Measurements from ENCODE around the gene FYB1.

FYB1 gene

DNA sequence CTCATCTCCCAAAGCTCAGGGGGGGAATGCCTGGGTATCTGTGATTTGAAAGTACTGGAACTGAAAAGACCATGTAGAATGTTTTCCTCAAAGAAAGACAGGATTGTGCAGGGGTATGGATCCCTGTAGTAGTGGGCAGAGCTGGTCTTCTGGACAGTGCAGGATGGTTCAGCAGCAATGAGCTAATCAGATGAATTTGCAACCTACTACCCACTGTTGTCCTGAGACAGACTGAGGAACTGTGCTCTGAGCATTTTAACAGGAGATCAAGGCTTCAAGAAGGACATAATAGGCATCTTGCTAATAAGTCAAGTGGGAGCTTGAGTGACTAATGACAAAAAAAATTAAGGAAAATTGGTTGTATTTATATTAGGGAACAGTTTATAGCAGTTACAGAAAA is 61.7 kb downstream of the FYB1 start:
- DNase-seq: no peak

DNA sequence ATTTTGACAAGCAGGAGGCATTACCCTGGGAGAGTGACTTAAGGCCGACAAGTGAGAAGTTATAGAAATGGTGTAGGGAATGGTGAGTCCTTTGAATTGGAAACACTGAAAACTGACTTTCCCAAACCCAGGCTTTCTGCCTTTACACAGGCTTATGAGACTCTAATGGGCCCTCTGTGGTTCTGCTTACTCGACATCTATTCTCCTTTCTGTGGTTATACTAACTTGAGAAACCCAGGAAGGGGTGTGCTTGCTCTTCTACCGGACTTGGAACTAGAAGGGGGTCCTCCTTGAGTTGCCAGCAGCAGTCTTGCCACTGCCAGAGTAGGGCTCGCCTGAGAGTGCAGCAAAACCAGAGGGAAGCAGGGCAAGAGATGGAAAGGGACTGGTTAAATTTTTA is 63.3 kb downstream of the FYB1 start:
- DNase-seq: no peak

DNA sequence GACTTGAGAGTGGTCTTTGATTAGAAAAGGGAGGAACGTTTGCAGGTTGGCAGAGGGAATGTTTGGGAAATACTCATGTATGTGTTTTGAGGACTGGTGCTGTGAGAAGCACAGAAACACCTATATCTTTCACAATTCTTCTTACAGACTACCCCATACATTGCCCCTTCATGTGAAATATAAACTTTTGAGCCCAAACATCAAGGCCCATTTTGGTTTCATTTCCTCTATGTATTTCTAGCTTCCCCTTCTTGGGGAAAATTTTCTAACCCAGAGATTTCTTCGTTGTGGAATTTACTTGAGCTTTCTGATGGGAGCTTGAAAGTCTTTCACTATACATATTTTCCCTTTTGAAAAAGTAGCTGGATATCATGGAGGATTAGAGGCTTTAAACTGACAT is 67.6 kb downstream of the FYB1 start:
- DNase-seq: peak; percentile 91

DNA sequence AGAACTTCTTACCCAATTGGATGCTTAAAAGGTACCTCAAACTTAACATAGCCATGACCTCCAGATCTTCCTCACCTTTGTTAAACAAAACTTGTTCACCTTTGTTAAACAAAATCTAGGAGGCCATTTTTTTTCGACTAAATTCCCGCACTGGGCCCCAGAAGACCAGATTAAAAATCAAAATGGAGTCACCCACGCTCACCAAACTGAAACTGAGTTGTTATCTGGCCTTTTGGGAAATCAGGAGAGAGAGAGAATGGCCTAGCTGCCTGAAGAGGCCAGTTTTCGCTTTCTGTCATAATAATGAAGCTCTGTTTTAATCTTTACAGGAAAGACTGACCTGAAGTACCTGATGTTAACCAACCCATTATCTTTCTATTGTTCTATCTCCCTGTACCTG is 69.4 kb downstream of the FYB1 start:
- no peak for DNase-seq

DNA sequence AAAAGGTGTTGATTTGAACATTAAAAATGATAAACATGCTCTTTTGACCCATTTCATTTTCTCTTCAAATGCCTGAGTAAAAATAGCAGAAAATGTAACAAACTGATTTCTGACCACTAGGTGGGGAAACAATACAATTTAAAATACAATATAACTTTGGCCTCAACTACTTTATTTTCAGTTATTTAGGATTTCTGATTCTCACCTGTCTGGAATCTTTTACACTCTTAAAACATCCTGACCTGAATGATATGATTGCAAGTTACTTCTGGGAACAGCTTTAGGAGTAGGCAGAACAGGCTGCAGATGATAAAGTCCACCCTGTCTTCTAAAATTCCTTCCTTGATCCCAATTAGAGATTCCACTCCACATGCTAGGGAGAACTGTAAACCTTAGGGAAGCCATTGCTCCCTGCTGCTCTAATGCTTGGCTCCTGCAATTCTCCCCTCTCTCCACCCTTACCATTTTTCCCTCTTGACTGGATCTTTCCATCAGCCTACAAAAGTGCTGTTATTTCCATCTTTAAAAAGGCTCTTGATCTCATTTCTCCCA is 70.3 kb downstream of the FYB1 start:
- peak; percentile 27 for DNase-seq

DNA sequence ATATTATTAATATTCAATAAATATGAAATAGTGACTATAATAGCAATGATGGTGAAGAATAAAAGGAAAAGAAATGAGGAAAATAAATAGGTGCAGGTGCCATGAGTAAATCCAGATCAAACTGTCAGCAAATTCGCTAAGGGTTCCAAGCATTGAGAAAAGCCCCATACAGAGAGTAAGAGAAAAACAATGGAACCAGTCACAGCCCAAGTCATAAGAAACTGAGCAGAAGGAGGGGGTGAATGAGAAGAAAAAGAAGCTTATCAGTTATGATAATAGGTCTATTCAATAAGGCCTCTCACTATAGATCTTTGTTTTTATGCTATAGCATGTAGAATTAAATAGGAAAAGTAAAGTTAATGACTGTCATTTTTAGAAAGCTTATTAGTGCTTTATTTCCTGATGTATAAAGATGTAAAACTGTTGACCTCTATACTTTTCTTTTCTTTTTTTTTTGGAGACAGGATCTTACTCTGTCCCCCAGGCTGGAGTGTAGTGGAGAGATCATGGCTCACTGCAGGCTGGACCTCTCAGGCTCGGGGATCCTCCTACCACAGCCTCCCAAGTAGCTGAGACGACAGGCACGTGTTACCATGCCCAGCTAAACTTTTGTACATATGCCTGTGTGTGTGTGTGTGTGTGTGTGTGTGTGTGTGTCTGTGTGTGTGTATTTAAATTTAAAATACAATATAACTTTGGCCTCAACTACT is 72.4 kb downstream of the FYB1 start:
- no peak for DNase-seq

DNA sequence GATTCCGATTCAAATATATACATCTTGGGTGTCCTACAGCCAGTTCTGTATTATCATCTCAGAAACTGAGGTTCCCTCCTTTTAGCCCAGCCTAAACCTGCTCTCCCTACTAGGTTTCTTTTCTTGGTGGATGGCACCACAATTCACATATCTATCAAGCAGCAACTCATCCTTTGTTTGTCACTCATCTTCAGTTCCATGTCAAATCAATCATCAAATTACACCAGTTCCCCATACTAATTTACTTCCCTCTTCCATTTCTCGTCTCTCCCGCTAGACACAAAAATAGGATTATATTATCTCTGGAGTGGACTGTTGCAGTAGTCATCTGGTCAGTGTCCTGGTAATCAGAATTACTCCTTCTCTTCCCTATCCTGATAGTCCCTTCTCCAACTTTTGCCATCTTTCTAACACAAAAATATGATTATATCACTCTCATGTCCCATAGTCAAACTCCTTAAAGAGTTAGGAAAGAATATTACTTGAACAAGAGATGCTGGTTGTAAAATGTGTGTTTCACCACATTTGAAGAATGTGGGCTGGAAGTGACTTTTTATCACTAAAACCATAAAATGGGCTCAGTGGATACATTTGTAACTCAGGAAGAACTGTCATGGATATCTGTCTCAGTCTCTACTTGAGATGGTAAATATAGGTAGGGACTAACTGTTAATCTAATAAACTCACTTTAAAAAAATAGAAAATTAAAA is 76.1 kb downstream of the FYB1 start:
- no peak for DNase-seq

DNA sequence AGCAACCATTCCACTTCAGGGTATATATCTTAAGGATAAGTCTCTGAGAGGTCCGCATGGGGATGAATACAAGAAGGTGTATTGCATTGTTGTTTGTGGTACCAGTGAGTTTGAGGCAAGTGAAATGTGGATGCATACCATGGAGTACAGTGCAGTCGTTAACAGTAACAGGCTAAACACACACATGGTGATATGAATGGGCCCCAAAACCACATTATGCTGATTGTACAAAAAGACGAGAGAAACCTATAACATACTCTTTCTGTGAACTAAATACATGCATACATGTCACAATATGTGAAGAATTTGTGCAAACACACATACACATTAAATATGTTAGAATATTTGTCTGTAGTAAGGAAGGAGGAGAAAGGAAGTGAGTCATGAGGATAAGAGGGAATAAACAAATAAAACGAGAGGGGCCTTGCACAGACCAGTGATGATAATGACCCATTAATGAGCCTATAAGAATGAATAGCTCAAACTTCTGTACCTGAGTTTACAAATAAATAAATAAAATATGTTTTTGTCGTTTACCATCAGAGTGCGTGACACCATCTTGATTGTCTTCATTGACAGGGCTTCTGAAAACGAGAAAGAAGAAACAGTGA is 78.7 kb downstream of the FYB1 start:
- DNase-seq: no peak

DNA sequence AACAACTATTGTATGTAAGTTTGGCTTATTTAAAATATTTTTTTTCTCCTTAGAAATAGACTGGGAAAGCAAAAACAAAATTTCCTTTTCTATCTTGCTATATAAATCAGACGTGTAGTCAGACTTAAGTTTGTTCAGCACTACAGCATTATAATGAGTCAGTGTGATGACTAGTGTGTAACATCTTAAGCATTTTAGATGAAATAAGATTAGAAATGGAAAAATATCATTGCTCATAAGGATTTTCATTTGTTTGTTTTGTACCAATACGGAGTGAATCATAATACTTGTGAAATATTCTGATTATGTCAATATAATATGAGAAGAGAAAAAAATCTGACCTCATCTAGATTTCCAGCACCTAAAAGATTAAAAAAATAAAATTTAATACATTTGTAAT is 80.5 kb downstream of the FYB1 start:
- no peak for DNase-seq

DNA sequence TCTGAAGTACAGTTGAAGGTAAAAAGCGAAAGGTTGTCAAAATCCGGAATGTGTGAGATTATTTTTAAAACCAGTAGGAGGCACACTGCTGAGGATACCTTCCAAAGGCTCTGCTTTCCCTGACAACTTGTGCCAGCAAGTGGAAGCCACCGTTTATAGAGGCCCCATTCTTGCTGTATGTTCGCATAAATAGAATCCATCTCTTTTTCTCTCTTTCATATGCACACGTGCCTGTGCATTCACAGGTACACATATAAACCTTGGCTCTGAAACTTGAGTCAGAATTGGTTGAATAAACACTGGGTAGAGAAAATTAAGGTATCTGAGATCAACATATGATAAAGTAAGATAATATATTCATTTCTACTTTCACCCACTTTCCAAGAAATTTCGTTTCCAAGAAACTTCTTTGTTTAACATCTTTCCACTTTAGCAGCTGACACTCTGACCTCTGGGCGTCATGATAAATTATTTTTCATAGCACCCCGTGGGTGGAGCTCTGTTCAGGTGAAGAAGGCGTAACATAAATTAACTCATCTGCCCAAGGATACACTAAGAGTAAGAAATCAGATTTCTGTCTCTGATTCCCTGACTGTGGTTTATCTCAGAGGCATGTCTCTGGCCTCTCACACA is 81.4 kb downstream of the FYB1 start:
- no peak for DNase-seq

DNA sequence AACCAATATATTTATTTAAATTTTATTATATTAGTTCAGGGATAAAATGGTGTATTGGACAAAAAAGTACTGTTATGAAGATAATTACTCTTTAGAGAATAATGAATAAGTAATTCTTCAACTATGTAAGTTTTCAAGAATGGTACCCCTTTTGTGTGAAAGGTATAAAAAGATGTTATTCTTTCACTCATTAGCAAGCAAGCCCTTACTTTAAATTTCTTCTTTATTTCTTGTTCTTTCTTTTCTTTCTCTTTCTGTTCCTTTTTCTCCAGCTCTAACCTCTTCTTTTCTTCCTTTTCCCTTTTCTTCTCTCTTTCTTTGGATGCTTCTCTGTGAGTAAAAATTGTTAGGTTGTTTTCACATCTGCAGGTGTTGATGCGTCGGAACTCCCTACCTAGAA is 82.0 kb downstream of the FYB1 start:
- DNase-seq: no peak

DNA sequence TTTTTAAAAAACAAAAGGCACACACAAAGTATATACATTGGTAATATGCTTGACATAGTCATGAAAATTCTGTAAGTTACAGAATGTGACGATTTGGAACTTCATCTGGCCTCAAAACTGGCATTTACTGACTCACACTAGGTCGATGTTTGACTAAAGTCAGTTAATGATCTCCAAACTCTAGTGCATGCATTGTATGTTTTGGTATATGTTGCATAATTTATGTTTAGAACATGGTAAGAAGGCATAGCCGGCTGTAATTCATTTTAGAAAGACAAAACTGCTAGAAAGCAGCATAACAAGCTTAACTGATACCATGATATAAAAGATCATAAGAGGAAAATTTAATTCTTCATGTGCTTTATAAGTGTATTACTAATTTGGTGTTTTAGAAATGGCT is 86.6 kb downstream of the FYB1 start:
- DNase-seq: no peak

DNA sequence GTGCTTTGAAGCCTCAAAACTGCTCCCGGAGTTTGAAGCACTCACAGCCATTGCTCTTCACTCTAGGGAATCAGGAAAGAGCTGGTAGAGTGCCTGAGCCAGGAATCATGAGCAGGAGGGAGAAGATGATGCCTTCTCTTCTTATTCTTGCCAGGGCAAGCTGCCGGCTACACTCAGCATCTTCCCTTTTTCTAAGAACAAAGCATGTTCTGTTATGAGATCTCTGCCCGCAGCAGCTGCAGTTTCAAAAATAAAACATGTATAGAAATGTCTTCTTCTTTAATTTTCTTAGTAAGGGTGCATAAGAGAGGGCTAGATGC is 87.3 kb downstream of the FYB1 start:
- no peak for DNase-seq

DNA sequence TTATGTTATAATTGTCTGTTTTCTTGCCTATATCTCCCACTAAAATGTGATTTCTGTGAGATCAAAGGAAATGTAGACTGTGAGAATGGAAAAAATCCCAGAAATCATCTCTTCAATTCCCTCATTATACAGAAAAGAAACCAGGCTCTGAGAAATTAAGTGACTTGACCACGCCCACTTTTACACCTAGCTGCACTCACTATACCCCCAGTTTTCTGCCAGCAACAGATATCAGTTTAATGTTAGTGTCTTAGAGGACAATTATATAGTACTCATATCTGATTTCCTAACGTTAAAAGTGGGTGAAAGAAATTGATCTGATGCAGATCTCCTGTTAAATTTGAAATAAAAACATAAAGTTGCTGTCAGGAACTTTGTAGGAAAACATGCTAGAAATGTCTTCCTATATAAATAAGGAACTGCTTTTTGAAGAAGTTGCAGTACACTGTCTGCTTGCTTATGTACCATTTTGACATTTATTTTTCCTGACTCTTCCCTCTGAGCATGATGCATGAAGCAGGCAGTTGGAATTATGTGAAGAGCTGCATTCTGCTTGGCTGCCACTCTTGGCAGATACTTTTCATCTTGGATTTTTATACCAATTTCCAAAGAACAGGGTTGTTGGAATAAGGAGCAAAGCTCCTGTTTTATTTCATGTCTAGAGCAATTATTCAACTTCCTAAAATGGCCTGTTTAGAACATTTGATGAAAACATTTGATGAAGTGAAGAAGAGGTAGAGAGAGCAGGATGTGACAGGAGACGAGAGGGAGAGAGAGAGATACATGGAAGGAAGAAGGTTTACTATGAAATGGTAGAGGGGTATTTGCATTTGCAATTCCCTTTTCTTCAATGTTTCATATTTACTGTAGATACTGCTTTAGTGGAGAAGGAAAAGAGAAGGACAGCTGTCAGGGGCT is 87.9 kb downstream of the FYB1 start:
- DNase-seq: no peak

DNA sequence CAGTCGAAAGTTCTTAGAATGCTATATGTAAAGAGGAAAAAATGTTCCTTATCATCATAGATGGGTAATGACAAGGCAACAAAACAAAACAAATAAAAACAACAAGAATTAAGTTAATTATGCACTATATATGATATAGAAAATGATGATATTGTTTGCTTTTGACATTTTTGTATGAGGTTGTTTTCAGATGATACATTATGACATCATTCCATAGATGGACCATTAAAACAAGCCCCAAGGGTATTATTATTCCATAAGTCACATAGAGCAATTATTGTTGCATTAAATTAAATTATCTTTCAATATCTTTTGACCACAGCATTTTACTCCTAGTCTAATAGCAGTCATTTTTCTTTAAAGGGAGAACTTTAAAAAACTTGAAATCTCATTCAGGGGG is 88.6 kb downstream of the FYB1 start:
- DNase-seq: no peak

DNA sequence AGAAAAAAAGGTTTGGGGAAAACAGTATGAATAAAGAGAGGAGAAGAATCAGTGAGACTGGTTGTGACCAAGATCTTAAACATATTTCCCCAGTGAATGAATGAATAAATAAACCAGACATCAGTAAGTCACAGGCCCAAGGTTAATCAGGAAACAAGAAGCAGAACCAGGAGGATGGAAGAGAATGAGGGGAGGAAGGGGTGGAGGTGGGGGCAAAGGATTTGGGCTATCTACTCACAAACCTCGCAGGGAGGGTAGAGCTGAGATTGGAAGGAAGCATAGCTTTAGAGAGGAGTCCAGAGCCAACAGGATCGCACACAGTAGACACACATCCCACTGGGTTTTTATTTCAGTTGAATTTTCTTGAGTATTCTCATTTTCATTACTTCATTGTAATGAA is 97.4 kb downstream of the FYB1 start:
- no peak for DNase-seq

DNA sequence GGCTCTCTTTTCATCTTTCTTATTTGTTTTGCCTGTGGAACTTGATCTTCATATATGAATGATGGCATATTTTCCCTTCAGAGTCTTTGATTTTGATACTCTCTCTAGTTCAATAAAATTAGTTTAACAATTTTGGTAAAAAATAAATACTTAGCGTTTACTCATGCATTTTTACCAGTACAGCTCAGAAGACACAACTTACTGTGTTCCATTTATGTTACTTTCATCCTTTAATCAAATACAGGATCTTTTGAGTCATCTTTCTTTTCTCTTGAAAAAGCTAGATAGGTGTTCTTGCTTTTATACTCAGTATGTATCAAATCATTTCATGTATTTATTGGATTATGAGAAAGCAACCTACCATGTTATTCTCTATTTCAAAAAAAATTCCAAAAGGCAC is 98.0 kb downstream of the FYB1 start:
- DNase-seq: no peak

DNA sequence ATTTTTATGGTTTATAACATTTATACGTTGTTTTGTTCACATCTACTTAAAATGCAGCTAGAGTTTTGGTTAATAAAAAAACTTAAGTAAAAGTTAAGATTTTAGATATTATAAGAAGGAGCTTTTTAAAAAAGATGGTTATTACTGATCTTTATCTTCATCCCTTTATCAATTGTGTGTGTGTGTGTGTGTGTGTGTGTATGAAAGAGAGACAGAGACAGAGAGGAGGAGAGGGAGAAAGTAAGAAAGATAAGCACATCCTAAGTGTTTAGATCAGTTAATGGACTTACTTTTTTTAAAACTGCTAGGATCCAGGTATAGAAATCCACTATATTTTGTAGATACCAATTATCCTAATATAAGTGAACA is 99.3 kb downstream of the FYB1 start:
- no peak for DNase-seq

DNA sequence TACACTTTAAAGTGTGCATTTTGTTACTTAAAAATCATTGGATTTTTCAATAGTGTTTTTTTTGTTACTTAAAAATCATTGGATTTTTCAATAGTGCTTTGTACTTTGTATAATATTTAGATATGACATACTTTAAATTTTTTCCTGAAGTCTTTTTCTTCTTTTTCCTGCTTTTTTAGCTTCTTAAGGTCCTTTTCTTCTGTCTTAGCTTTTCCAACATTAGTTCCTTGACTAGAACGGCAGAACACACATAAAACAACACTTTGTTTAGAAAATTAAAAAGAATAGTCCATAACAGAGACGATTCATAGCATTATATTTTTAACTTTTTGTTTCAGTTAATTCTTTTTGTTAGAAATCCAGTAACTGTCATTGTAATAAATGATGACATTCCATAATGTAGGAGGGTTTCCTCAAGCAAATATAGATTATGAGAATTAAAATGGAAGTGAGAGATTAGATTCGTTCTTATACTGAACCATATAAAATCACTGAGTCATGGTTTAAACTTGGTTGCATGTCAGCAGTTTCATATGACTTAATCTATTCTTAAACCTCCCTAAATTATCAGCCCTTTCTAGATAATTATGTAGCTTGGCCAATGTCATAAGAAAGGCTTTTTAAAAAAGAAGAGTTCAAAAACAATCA is 99.8 kb downstream of the FYB1 start:
- DNase-seq: no peak

DNA sequence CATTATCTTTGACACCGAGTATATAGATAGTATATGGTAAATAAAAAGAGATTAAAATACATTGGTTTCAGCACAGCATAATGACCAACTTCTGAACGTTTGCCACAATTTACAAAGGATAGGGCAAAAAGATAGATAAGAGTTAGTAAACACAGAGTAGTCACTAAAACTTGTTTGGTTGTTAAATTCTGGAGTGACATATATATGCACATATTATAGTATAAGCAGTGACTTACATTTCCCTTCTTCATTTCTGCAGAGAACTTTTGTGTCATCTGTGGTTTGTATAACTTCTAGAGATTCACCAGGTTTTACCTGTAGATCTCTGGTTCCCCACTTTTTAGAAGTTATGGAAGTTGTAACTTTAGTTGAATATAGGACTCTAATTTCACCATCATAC is 100.7 kb downstream of the FYB1 start:
- no peak for DNase-seq

DNA sequence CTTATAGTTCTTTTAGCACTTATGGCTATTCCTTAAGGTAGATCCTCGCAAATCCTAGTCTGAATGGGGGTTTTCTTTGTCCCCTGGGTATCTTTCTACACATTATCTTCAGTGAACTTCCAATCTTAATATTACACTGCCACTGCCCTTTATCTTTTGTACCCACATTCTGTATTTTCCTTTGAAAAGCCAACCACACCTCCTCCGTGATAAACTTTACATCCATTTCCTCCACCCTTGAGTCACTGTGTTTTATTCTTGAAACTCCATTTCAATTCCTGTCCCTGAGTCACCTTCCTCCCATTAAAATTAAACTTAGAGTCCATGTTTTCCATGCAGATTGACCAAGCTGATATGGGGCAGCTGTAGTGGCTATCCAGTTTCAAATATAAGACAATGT is 102.0 kb downstream of the FYB1 start:
- no peak for DNase-seq
